Measurements from ENCODE around the gene ACOXL.

- no peak for TF ChIP-seq CTCF (IDR thresholded peaks at IDR 0.05; ENCODE audit: low read length)
- no peak for TF ChIP-seq EZH2 (IDR thresholded peaks at IDR 0.05; ENCODE audit: borderline replicate concordance, low read length)
These were observed at the start of gene ACOXL for GRCh38 chr2:110732422-110733413.
